ENCODE results near the gene CBFA2T2. TPM values are rescaled to one million over a fixed set of nuclear protein-coding genes. Genes with fewer than 3 reads are reported as not detected.
A peak's percentile ranks its signal among the peaks of the same experiment; 100 is the strongest.
"Not testable (repeated sequence)": the region's sequence is repeated elsewhere in the genome, so short reads cannot be mapped to it uniquely, and the experiment has no call there.

Gene CBFA2T2
- total RNA-seq, 1 donor from 2014 or later, result 9.1 TPM

DNA sequence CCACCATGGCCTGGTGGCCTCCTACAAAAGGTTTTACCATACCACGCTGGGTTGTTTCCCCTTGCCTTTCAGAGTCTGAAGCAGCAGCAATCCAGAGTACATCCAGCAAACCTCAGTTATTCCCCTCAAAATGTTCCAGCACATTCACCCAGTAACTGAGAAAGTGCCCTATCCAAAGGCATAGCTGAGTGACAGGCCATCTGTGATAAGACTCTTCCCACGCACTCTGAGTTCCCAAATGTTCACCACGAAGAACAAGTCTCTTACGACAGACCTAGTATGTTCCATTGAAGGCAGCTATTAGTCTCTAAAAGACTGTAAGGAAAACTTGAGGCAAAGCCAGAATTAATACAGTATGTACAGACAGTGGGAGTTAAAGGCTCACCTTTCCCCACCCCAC lies 140.6 kb downstream of the CBFA2T2 start:
- intact Hi-C loops (cut with DNase I), result no loop called here
- no peak for DNase-seq
- ATAC-seq (ENCODE audit: poor library complexity), result no peak

DNA sequence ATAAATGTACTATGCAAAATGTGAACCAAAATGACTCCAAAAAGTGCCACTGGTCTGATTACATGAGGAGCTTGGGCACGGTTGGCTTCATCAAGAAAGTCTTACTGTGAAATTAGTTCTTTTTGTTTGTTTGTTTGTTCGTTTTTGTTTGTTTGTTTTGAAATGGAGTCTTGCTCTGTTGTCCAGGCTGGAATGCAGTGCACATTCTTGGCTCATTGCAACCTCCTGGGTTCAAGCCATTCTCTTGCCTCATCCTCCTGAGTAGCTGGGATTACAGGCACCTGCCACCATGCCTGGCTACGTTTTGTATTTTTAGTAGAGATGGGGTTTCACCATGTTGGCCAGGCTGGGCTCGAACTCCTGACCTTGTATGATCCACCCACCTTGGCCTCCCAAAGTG lies 142.0 kb downstream of the CBFA2T2 start:
- ATAC-seq (ENCODE audit: poor library complexity); DNase-seq; intact Hi-C loops (cut with DNase I): not testable (repeated sequence)

DNA sequence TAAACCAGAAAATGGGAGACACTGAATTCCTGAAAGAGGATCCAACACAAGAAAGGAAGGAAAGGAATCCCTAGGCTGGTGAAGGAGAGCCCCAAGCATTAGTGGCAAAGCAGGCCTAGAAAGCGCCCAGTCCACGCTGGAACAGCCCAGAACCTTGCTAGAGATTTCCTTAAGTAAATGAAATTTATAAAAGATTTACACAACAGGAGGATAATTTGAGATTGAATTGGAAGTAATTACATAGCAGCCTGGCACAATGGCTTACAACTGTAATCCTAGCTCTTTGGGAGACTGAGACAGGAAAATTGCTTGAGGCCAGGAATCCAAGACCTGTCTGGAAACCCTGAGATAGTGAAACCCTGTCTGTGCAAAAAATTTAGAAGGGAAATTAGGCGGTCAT lies 145.4 kb downstream of the CBFA2T2 start:
- no peak for DNase-seq
- intact Hi-C loops (cut with DNase I), result no loop called here
- no peak for ATAC-seq (ENCODE audit: poor library complexity)

DNA sequence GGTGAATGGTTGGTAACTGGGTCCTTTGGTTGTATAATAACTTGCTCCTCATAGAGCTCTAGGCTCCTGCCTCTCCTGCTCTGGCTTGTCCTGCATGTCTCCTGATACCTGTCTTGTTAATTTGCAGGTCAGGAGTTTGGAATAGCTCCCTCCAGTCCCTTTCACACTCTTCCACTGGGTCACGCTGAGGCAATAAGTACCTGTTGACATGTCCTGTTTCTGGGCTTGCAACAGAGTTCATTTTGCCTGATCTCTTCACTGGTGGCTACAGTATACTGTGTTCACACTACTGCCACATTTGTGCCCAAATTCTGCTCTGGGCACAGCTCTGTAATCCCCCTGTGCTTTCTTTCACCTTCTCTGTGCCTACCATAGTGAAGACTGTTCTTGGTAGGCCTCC lies 146.9 kb downstream of the CBFA2T2 start:
- intact Hi-C loops (cut with DNase I), result no loop called here
- DNase-seq, result no peak
- no peak for ATAC-seq (ENCODE audit: poor library complexity)

DNA sequence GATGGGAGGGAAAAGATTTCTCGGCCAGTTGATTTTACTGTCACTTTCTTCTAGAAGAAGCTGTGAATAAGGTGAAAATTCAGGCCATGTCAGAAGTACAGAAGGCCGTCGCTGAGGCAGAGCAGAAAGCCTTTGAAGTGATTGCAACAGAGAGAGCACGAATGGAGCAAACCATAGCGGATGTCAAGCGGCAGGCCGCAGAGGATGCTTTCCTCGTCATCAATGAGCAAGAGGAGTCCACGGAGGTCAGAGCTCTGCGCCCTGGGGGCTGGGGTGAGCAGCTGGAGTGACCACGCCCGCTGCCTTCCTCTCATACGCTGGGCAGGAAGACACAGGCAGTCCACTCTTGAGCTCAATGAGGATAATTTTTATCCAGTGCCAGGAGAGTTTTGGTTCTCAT lies 150.4 kb downstream of the CBFA2T2 start:
- ATAC-seq (ENCODE audit: poor library complexity) (no peak), DNase-seq (no peak)
- intact Hi-C loops (cut with DNase I), result no loop called here

DNA sequence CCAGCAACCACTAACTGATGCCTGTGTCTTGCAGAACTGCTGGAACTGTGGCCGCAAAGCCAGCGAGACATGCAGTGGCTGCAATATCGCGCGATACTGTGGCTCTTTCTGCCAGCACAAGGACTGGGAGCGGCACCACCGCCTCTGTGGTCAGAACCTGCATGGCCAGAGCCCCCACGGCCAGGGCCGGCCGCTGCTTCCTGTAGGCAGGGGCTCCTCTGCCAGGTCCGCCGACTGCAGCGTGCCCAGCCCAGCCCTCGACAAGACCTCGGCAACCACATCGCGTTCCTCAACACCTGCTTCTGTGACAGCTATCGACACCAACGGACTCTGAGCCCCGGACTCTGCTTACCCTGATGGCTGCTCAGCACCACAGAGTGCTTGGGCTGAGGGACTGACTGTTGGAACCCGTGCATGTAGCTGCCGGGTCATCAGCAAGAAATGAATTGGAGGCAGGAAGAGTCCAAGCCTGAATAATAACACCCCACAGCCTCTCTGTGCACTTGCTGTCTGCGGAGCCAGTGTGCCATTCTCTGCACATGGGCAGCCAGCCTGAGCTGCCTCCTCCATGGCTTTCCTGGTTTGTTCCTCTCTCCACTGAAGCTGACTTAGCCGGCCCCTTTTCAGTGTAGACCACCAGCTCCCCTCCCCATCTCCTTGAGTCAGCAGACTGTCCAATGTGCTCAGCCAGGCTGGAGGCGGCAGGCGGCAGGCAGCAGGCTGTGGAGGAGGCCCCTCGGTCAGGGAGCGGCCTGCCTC lies 154.6 kb downstream of the CBFA2T2 start:
- ATAC-seq (ENCODE audit: poor library complexity), result no peak
- intact Hi-C loops (cut with DNase I), result no loop called here
- DNase-seq, result no peak

DNA sequence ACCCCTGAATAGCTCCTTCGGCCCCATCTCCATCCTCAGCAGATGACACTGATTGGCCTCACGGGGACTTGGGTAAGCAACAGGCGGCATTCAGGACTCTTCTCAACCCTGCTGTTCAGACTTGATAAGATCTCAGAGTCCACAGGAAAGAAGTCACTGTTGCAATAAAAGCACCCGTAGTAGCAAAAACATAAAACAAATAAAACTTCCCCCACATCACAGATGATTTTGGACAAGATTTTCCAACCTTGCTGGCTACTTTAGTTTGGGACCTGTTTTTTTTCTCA lies 155.1 kb downstream of the CBFA2T2 start:
- intact Hi-C loops (cut with DNase I), result no loop called here
- DNase-seq (no peak), ATAC-seq (ENCODE audit: poor library complexity) (no peak)

DNA sequence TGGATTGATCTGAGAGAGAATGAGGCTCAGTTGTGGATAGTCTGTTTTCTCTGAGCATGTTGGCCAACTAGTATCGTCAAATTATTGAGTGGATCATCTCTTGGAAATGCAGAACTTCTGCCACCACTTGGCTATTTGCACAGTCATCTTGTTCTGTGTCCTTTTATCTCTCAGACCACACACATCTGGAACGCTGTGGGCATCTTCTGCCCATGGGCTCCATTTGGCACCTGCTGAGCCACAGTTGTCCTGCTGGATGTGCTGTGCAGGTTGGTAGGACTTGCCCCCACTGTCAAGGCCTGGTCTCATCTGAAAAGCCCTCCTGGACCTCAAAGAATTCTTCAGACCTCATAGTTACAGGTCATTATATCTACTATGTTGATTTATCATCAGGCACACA lies 155.5 kb downstream of the CBFA2T2 start:
- DNase-seq (no peak), ATAC-seq (ENCODE audit: poor library complexity) (no peak)
- intact Hi-C loops (cut with DNase I), result no loop called here

DNA sequence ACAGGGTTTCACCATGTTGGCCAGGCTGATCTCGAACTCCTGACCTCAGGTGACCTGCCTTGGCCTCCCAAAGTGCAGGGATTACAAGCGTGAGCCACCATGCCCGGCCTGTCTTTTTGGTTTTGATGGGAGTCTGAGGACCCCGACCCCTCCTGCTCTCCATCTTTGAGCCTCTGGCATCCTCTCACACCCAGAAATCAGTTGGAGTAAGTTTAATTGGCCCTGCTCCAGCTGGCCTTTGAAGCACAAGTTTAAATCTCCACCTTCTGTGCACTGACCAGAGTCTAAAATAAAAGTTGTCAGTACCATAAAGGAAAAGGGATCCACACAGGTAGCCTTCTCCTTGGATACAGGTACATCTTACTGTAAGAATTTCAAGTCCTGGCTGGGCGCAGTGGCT lies 156.3 kb downstream of the CBFA2T2 start:
- intact Hi-C loops (cut with DNase I), result no loop called here
- no peak for DNase-seq
- no peak for ATAC-seq (ENCODE audit: poor library complexity)

DNA sequence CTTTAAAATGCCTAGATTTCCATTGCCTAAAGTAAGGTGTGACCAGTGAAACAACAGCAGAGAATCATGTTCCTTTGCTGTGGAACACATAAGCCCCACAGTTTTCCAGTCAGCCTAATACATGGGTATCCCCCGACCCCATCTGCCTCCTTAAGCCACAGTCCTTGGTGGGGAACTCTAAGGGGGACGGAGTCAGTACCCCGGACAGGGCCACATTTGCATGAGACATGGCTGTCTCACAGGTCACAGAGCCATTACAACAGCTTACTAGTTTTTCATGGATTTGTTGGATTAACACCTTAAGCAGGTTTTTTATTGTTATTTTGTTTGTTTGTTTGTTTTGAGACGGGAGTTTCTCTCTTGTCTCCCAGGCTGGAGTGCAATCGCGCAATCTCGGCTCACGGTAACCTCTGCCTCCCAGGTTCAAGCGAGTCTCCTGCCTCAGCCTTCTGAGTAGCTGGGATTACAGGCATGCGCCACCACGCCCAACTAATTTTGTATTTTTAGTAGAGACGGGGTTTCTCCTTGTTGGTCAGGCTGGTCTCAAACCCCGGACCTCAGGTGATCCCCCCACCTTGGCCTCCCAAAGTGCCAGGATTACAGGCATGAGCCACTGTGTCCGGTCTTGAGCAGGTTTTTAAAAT lies 157.2 kb downstream of the CBFA2T2 start:
- ATAC-seq (ENCODE audit: poor library complexity); DNase-seq; intact Hi-C loops (cut with DNase I): not testable (repeated sequence)

DNA sequence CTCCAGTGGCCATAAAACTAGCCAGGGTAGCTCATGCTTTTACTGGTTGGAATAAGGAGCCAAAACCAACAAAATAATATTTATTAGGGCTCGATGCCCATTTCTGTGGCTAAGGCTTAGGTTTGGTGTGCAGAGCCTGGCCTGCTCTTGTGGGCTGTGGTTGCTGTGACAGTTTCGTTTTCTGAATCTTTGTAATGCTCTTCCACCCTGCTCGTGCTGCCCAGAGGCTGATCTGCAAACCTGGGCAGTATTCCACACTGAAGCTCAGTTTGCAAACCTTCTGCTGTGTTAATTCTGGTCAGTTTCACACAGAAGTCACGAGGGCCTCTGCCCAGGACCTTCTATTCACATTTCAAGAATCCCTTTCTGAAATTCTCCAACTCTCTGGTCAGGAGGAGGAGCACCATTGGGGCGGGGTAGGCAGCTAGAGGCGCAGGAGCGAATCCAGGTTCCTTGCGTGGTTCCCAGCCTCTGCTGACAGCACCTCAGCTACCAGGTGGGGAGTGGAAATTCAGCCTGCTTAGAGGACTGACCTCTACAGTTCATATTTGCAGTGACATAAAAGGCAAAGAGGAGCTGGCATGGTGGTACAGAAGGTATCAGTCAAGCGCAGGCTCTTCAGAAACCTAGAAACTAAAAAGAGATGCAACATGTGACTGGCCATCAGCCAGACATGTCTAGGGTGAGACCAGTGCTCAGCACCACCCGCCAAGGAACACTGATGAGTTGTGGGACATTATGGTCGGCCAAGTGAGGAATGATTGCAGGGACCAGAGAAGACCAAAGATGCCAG lies 157.9 kb downstream of the CBFA2T2 start:
- ATAC-seq (ENCODE audit: poor library complexity), result peak; percentile 55
- intact Hi-C loops (cut with DNase I), result no loop called here
- no peak for DNase-seq

DNA sequence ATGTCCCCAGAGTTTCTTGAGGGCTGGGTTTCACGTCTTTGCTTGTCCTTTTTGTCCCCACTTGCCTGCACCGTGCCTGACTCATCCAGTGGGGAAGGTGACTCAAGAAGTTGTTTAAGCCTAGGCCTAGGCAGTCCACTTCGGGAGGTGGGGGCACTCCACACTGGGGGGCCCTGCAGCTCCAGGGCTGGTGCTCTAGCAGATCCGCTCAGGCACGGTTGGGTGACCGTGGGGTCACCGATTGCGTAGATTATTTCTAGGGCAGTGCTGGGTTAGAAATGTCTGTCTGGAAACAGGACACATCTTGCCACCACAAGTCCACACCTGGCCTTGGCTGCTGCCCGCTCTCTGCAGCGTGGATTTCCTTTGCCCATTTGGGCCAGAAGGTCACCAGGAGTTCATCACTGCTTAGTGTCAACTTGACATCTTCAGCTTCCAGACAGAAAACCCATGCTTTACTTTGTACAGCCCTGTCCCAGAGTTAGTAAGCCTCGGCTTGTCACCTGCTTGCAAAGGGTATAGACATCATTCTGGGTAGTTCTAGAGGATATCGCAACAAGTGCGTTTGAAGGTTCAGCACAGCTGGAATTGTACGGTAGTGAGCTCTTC lies 158.6 kb downstream of the CBFA2T2 start:
- intact Hi-C loops (cut with DNase I), result no loop called here
- peak; percentile 7 for ATAC-seq (ENCODE audit: poor library complexity)
- DNase-seq, result no peak

DNA sequence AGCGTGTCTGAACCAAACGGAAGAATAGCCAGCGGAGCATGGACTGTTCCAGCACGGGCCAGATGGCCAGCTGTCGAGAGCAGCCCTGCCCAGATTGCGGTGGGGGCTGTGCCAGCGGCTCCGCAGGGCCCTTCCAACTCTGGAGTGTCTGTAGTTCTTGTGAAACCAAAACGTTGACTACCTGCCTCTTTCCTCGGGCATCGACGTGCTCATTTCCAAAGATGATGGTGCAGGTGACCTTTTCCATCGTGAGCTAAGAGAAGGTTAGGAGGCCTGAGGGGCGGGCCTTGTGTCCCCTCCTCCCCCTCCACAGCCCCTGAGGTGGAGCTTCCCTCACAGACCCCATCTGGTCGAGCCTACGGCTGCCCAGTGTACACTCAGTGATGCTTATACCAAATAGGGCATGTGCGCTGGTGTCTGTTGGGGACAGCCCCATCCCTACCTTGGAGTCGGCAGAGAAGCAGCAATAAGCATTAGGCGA lies 159.3 kb downstream of the CBFA2T2 start:
- DNase-seq (peak; percentile 84), ATAC-seq (ENCODE audit: poor library complexity) (peak; percentile 75)
- intact Hi-C loops (cut with DNase I), result no loop called here

DNA sequence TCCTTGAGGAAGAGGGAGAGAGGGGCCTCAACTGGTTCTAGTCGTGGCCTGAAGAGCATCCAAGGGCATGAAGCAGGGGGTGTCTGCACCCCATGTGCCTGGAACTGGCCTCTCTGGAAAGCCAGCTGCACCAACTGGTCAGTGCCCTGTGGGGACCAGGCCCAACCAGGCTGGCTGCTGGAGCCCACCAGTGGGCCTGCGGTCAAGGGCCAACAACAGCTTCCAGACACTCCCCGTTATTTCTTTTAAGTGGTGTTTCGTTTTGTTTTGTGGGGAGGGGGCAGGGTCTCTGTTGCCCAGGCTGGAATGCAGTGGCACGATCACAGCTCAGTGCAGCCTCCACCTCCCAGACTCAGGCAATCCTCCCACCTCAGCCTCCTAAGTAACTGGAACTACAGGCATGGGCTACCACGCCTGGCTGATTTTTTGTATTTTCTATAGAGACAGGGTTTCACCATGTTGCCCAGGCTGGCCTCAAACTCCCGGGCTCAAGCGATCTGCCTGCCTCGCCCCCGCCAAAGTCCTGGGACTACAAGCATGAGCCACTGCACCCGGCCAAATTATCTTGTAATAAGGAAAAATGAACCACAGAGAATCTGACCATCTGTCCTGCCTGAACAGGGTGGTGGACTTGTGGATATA lies 160.3 kb downstream of the CBFA2T2 start:
- intact Hi-C loops (cut with DNase I), result loop anchor here (5.0 kb wide), 1 partner anchor 188 kb away; no protein-coding TSS in a partner anchor
- ATAC-seq (ENCODE audit: poor library complexity), result no peak

DNA sequence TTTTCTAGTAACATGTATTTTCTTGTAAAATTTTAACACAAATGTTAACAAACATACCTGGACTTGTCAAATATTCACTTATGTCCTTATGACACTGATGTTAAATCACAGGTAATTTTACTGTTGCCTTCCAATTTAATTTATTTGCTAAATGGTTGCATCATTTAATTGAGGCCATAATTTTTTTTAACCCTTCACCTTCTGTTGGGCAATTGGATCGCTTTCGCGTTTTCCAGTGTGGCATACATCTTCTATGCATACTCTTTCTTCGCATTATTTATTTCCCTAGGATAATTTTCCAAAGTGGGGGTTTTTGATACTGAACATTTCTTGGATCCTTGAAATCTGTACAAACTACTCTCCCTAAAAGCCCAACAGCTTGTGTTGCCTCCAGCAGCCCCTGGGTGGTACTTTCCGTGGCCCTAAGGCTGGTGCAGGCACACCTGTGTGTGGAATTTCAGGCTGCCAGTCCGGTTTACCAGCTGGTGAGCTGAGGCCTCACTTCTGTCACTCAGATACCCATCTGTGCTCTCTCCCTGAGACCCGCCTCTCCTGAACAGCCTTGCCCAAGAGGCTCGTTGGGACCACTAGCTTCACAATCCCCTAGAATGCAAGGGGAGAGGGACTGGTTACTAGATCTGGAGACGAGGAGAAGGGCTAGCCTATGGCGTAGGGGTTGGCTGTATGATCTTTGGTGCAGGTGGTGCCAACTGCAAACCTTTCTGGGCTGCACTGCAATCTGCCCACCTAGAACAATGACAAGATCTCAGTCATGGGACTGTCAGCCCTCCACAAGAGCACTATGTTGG lies 161.1 kb downstream of the CBFA2T2 start:
- DNase-seq (no peak), ATAC-seq (ENCODE audit: poor library complexity) (no peak)
- intact Hi-C loops (cut with DNase I), result loop anchor here (5.0 kb wide), 1 partner anchor 189 kb away; no protein-coding TSS in a partner anchor

More for the DNA sequence above, 160.3 kb downstream of the CBFA2T2 start:
- DNase-seq, result no peak

DNA sequence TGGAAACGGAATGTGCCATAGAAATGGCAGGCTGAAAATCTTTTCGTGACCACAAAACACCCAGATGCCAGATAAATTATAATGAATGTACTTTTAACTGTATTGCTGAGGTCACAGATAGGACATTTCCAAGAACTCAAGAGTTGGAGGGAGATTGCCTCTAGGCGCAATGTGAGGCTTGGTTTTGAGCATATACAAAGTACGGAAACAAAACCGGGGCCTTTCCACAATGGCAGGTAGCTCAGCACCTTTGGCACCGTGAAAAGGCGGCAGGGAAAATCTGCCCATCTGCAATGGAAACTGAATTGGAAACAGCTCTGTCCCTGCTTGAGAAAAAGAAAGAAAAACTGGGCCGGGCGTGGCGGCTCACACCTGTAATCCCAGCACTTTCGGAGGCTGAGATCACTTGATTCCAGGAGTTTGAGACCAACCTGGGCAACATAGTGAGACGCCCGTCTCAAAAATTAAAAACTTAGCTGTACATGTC lies 161.7 kb downstream of the CBFA2T2 start:
- intact Hi-C loops (cut with DNase I), result loop anchor here (5.0 kb wide), 1 partner anchor 189 kb away; no protein-coding TSS in a partner anchor
- ATAC-seq (ENCODE audit: poor library complexity) (no peak), DNase-seq (no peak)

DNA sequence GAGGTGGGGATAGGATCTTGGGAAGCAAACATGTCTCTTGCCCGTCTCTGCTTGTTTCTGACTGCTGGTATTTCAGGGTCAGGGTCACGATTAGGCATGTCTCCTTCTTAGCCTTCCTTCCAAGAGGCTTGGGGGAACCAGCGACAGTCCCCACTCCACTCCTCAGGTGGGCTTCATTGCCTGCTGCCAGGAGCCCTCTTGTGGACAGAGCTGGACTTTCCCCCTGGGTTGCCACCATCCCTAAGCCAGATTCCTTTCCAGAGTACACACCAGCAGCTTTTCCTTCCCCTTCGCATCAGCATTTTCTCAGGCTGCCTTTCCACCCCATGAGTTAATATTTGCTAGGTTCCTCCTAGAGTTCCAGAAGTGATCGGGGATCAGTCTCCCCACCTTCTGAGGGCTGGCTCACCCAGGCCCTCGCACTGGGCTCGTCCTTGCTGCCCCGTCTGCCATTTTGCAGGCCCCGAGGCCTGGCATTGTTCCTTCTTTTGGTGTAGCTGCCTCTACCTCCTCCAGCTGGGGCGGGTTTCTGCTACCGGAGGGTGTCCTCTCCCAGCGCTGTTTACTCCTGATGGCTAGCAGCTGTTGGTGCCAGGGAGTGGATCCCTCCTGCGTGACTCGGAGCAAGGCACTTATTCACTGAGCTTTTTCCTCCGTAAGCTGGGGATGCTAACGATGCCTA lies 163.5 kb downstream of the CBFA2T2 start:
- DNase-seq (no peak), ATAC-seq (ENCODE audit: poor library complexity) (peak; percentile 68)
- intact Hi-C loops (cut with DNase I), result loop anchor here (5.0 kb wide), 1 partner anchor 191 kb away; no protein-coding TSS in a partner anchor

All from Right ventricle myocardium superior (tissue), 1 donor.